HG03457 (cell line): ENCODE data around the gene AIRE.
"Not testable (repeated sequence)": the region's sequence is repeated elsewhere in the genome, so short reads cannot be mapped to it uniquely, and the experiment has no call there.

Experiments used
- ATAC-seq: cut with Tn5 transposase; IDR thresholded peaks from one replicate; pipeline ENCODE4 v1.9.1; 2021; ENCODE audit warnings: moderate number of reproducible peaks; ENCODE audit not compliant: unreplicated experiment

The AIRE gene

DNA sequence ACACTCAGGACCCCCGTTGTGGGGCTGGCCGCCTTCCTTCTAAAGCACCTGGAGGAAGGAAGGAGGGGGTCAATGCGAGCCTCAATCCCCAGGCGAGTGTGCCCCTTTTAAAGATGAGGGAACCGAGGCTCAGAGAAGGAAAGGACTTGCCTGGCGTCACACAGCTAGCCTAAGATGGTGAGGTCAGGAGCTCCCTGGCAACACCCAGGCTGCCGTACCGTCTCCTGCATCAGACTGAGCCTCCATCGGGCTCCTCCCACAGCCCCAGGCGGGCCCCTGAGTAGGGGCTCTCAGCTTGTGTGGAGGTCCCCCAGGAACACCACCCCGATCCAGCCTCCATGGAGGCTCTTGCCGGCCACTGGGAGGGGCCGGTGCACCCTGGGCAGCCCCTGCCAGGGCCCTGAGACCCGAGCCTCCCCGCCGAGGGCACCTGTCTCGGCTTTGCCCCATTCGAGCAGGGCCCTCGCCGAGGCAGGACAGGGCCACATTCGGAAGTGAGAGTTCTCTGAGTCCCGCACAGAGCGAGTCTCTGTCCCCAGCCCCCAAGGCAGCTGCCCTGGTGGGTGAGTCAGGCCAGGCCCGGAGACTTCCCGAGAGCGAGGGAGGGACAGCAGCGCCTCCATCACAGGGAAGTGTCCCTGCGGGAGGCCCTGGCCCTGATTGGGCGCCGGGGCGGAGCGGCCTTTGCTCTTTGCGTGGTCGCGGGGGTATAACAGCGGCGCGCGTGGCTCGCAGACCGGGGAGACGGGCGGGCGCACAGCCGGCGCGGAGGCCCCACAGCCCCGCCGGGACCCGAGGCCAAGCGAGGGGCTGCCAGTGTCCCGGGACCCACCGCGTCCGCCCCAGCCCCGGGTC, at the start of gene AIRE:
AIRE (plus strand) TSS at position 739 of the 855 bp plus-strand sequence. CDS start 131 bp downstream, outside the sequence.
- no peak for ATAC-seq

DNA sequence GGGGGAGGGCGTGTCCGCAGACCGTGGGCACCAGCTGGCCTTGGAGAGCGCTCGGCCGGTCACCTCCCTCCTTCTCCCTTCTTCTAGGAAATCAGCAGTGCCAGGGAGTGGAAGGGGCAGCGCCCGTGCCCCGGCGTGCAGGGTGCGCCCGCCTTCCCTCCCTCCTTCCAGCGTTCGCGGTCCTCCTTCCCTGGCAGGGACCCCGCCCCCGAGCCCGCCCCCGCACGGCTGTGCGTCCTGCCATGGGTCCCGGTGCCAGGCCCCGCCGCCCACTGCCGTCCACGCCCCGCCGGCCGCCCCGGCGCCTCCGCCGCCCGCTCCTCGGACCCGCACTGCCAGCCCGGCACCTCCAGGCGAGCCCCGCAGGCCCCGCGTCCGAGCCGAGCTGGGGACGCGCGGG, 45.3 kb upstream of the AIRE start:
- ATAC-seq = not testable (repeated sequence)

GRCh38 chr21:44240842-44241241, 44.8 kb upstream of the AIRE start, which contains the start of gene ICOSLG:
Gene ICOSLG, minus strand, starts transcription at chr21:44240943. Its CDS starts 126 bp downstream, at chr21:44240817.
- not testable (repeated sequence) for ATAC-seq

DNA sequence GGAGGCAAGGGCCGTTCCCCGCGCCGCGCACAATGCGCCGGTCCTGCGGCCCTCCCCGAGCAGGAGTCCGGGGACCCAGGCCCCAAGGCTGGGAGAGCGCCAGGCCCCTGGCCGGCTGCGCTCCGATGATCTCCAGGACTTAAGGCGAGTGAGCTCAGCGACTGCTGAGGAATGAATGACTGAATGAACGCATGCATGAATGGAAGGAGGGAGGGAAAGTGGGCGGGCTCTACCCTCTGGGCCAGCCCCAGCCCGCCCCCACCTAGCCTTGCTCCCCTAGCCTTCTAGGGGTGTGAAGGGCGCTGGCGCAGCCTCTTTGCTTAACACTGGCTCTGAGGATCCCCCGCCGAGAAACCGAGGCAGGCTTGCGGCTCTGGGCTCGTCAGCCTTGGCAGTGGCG, 44.4 kb upstream of the AIRE start:
- ATAC-seq = not testable (repeated sequence)

- peak; percentile 54 for ATAC-seq
Measured at GRCh38 chr21:44243980-44244379, 41.7 kb upstream of the AIRE start.

- ATAC-seq = not testable (repeated sequence)
Measured at GRCh38 chr21:44247904-44248303, 37.8 kb upstream of the AIRE start.

GRCh38 chr21:44249204-44250037, 36.3 kb upstream of the AIRE start:
- not testable (repeated sequence) for ATAC-seq

- no peak for ATAC-seq
Measured at GRCh38 chr21:44253832-44254710, 31.6 kb upstream of the AIRE start.

GRCh38 chr21:44255511-44255981, 30.1 kb upstream of the AIRE start:
- no peak for ATAC-seq

GRCh38 chr21:44258056-44258725, 27.5 kb upstream of the AIRE start:
- no peak for ATAC-seq

- ATAC-seq = no peak
Measured at GRCh38 chr21:44259082-44259705, 26.5 kb upstream of the AIRE start.

GRCh38 chr21:44260066-44260465, 25.6 kb upstream of the AIRE start:
- ATAC-seq = no peak

- ATAC-seq = no peak
Measured at GRCh38 chr21:44260791-44261631, 24.7 kb upstream of the AIRE start.

DNA sequence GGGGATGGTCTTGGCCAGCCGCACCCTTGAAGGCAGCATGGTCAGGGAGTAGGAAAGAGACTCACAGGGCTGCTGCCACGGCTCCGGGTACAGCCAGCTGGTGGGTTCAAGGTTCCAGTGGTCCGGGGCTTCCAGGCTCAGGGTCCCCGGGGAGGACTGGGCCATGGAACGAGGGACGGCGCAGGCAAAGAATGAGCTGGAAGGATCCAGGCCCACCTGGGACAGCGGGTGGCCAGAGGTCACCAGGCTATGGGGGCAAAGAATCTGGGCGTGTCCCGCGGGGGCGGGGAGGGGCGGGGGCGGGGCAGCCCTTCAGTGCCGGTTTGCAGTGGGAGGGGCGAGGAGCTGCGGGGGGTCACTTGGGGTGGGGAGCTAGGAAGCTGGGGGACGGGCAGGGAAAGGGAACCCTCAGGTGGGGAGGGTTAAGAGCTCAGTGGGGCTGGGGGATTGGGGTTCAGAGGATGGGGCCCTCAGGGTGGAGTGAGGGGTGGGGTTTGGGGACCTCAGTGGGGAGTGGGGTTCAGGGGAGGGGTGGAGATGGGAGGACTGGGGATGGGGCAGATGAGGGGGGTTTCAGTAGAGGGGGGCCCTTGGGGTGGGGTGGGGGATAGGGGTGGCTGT, 23.9 kb upstream of the AIRE start, which contains the start of gene DNMT3L:
DNMT3L (minus strand) TSS at position 223 of the 621 bp plus-strand sequence. CDS start 638 bp downstream, outside the sequence.
- no peak for ATAC-seq

DNA sequence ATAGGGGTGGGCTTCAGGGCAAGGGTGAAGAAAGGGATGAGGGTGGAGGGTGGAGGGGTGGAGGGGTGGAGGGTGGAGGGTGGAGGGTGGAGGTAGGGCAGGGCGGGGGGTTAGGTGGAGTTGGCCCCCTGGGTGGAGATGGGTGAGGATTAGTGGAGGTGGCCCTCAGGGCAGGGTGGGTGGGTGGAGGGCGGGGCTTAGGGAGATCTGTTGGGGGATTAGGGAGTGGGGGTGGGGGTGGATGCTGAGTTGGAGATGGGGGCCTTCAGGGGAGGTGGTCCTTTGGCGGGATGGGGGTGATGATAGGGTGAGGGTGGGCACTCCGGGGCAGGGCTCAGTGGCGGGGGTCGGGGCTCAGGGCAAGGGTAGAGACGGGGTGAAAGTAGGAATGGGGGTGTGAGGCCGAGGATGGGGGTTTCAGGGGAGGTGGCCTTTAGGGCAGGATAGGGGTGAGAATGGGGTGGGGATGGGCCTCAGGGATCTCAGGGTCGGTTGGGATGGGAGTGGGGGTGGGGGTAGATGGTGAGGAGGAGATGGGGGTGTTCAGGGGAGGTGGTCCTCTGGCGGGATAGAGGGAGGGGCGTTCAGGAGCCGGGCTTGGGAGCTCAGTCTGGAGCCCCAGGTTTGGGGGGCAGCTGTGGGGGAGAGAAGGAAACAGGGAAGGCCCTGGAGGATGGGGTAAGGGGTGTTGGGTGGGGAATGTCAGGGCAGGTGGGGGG, 23.2 kb upstream of the AIRE start:
- no peak for ATAC-seq

GRCh38 chr21:44263221-44263760, 22.4 kb upstream of the AIRE start:
- no peak for ATAC-seq

DNA sequence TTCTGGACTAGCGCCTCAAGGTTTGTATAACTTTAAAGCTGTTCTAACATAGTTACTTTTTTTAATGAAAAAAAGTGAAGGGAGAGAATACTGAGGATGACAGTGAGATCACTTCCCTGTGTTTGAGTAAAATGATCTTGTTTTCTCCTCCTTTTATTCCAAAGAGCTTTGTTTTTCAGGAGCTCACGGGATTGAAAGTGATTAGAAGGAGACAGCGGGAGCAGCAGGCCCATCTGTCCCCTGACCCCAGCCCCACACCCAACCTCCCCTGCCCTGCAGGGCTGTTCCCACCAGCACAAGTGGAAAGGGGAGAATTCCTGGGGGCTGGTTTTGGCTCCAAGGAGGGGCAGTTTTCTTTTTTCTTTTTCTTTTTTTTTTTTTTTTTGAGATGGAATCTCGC, 21.9 kb upstream of the AIRE start:
- ATAC-seq = no peak
